ENCODE results near the gene TRMT2A.

Gene TRMT2A

GRCh38 chr22:20071524-20071972 is 45.5 kb downstream of the TRMT2A start:
- H3K4me3 ChIP-seq (ENCODE audit: low read depth, low read length), result no peak overlapping the region
- H3K36me3 ChIP-seq (ENCODE audit: control insufficient read depth in 2 of 2, insufficient read depth in 1 of 2, low read length in 2 of 2), result no peaks in the 10 kb centered on the region
- no peak overlapping the region for H3K27ac ChIP-seq (ENCODE audit: extremely low read depth, low read depth, low read length)
- H3K9me3 ChIP-seq (ENCODE audit: control insufficient read depth, insufficient read depth, low read depth, low read length), result no peaks in the 10 kb centered on the region
- TF ChIP-seq, protein P1, sequence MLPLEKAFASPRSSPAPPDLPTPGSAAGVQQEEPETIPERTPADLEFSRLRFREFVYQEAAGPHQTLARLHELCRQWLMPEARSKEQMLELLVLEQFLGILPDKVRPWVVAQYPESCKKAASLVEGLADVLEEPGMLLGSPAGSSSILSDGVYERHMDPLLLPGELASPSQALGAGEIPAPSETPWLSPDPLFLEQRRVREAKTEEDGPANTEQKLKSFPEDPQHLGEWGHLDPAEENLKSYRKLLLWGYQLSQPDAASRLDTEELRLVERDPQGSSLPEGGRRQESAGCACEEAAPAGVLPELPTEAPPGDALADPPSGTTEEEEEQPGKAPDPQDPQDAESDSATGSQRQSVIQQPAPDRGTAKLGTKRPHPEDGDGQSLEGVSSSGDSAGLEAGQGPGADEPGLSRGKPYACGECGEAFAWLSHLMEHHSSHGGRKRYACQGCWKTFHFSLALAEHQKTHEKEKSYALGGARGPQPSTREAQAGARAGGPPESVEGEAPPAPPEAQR (tag by site-specific recombination; IDR thresholded peaks at IDR 0.05), result no peak
- TF ChIP-seq MEIS1 (CRISPR knock-in tag; IDR thresholded peaks at IDR 0.05; ENCODE audit: borderline replicate concordance) (no peak), ZNF140 (tag by site-specific recombination; IDR thresholded peaks at IDR 0.05) (no peak), ZNF248 (tag by site-specific recombination; IDR thresholded peaks at IDR 0.05) (no peak), ZNF776 (tag by site-specific recombination; IDR thresholded peaks at IDR 0.05; ENCODE audit: borderline replicate concordance) (no peak), ZNF302 (tag by site-specific recombination; IDR thresholded peaks at IDR 0.05; ENCODE audit: low read depth) (no peak), ZNF677 (tag by site-specific recombination; IDR thresholded peaks at IDR 0.05) (no peak), ZNF311 (tag by site-specific recombination; IDR thresholded peaks at IDR 0.05; ENCODE audit: borderline replicate concordance) (no peak), ZNF837 (tag by site-specific recombination; IDR thresholded peaks at IDR 0.05) (no peak), ZNF792 (tag by site-specific recombination; IDR thresholded peaks at IDR 0.05) (no peak), ZNF791 (tag by site-specific recombination; IDR thresholded peaks at IDR 0.05) (no peak), ZBTB11 (tag by site-specific recombination; conservative IDR thresholded peaks at IDR 0.05; ENCODE audit: low read depth) (no peak), ZNF341 (tag by site-specific recombination; IDR thresholded peaks at IDR 0.05; ENCODE audit: low read depth) (no peak), ZNF274 (IDR thresholded peaks at IDR 0.05; ENCODE audit: low read length) (no peak), ZNF274 (tag by site-specific recombination; IDR thresholded peaks at IDR 0.05; ENCODE audit: borderline replicate concordance) (no peak)
- TF ChIP-seq, protein P2, sequence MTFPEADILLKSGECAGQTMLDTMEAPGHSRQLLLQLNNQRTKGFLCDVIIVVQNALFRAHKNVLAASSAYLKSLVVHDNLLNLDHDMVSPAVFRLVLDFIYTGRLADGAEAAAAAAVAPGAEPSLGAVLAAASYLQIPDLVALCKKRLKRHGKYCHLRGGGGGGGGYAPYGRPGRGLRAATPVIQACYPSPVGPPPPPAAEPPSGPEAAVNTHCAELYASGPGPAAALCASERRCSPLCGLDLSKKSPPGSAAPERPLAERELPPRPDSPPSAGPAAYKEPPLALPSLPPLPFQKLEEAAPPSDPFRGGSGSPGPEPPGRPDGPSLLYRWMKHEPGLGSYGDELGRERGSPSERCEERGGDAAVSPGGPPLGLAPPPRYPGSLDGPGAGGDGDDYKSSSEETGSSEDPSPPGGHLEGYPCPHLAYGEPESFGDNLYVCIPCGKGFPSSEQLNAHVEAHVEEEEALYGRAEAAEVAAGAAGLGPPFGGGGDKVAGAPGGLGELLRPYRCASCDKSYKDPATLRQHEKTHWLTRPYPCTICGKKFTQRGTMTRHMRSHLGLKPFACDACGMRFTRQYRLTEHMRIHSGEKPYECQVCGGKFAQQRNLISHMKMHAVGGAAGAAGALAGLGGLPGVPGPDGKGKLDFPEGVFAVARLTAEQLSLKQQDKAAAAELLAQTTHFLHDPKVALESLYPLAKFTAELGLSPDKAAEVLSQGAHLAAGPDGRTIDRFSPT (tag by site-specific recombination; IDR thresholded peaks at IDR 0.05), result no peak
- TF ChIP-seq, protein P3, sequence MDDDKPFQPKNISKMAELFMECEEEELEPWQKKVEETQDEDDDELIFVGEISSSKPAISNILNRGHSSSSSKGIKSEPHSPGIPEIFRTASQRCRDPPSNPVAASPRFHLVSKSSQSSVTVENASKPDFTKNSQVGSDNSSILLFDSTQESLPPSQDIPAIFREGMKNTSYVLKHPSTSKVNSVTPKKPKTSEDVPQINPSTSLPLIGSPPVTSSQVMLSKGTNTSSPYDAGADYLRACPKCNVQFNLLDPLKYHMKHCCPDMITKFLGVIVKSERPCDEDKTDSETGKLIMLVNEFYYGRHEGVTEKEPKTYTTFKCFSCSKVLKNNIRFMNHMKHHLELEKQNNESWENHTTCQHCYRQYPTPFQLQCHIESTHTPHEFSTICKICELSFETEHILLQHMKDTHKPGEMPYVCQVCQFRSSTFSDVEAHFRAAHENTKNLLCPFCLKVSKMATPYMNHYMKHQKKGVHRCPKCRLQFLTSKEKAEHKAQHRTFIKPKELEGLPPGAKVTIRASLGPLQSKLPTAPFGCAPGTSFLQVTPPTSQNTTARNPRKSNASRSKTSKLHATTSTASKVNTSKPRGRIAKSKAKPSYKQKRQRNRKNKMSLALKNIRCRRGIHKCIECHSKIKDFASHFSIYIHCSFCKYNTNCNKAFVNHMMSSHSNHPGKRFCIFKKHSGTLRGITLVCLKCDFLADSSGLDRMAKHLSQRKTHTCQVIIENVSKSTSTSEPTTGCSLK (tag by site-specific recombination; IDR thresholded peaks at IDR 0.05), result no peak
- TF ChIP-seq, protein P4, sequence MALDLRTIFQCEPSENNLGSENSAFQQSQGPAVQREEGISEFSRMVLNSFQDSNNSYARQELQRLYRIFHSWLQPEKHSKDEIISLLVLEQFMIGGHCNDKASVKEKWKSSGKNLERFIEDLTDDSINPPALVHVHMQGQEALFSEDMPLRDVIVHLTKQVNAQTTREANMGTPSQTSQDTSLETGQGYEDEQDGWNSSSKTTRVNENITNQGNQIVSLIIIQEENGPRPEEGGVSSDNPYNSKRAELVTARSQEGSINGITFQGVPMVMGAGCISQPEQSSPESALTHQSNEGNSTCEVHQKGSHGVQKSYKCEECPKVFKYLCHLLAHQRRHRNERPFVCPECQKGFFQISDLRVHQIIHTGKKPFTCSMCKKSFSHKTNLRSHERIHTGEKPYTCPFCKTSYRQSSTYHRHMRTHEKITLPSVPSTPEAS (tag by site-specific recombination; IDR thresholded peaks at IDR 0.05), result no peak
- ChIA-PET CTCF (no interaction called here), POLR2A (no interaction called here)
- no peaks in the 10 kb centered on the region for H3K4me1 ChIP-seq (ENCODE audit: control insufficient read depth, insufficient read depth, low read length)

Measured in HEK293 (cell line).